ENCODE data around the gene LRRTM2. TPM values are rescaled to one million over a fixed set of nuclear protein-coding genes. Genes with fewer than 3 reads are reported as not detected.

The LRRTM2 gene
- total and polyA plus RNA-seq, 2 of the 4 experiments (the other 2 are of a cell fraction), result 0.53 to 2.0 TPM

DNA sequence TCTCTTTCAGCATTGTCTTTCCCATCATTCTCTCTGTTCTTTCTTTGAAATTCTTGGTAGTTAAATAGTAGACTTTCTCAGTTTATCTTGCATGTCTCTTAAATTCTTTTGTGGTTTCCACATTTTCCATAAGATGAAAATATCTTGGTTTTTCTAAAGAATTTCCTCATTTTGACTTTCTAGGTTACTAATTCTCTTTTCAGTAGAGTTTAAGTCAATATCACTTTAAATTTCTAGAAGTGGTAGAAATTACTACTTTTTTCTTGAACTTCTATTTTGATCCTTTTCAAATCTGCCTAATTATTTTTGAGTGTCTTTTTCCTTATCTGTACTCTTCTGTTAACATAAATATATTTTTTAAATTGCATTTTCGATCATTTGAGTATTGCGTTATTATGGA lies 23.6 kb upstream of the LRRTM2 start:
- ATAC-seq (ENCODE audit: low read depth) (no peak), DNase-seq (no peak)
- Histone ChIP-seq H3K36me3 (ENCODE audit: control insufficient read depth, insufficient read depth, low read length) (peaks cover 16% of the 10 kb centered on the region), H2AK5ac (ENCODE audit: low read depth, low read length) (no peak overlapping the region), H3K4ac (ENCODE audit: low read depth, low read length) (no peak overlapping the region), H3K9me3 (ENCODE audit: control insufficient read depth, insufficient read depth, low read length) (no peaks in the 10 kb centered on the region; the same call in 1 of the 2 replicates), H4K5ac (ENCODE audit: low read depth, low read length) (no peak overlapping the region), H3K18ac (ENCODE audit: low read depth, low read length) (no peak overlapping the region), H3K14ac (replicated peaks; ENCODE audit: low read depth, low read length) (no peak overlapping the region), H3K79me1 (ENCODE audit: low read depth in 1 of 2, low read length in 2 of 2) (peaks cover 29 to 66% of the 10 kb centered on the region in 2 experiments), H2BK5ac (ENCODE audit: low read depth, low read length, poor library complexity, severe bottlenecking) (no peak overlapping the region), H3K9me1 (ENCODE audit: insufficient read depth, low read length) (peaks cover 13% of the 10 kb centered on the region), H3K4me2 (ENCODE audit: low read depth, low read length) (no peak overlapping the region), H2BK120ac (ENCODE audit: low read depth, low read length) (no peak overlapping the region), H3K27me3 (ENCODE audit: control insufficient read depth, insufficient read depth, low read length) (no peaks in the 10 kb centered on the region), H2AFZ (replicated peaks; ENCODE audit: low read length, poor library complexity) (no peak overlapping the region), H3K23ac (ENCODE audit: low read depth, low read length) (no peak overlapping the region), H3K56ac (ENCODE audit: extremely low read depth, insufficient read depth, low read length) (no peak overlapping the region), H2BK15ac (ENCODE audit: low read depth, low read length) (no peak overlapping the region), H2AK9ac (replicated peaks; ENCODE audit: low read depth, low read length, poor library complexity) (no peak overlapping the region), H2BK20ac (ENCODE audit: low read depth, low read length) (no peak overlapping the region), H4K91ac (ENCODE audit: insufficient read depth, low read depth, low read length) (no peak overlapping the region), H3K9ac (ENCODE audit: low read depth, low read length) (no peak overlapping the region), H4K20me1 (ENCODE audit: insufficient read depth, low read length) (peaks cover 3% of the 10 kb centered on the region), H3K27ac (ENCODE audit: insufficient read depth, low read length) (no peak overlapping the region), H3K4me3 (ENCODE audit: insufficient read depth, low read depth, low read length) (no peak overlapping the region), H4K8ac (ENCODE audit: low read depth in 2 of 2, low read length in 2 of 2) (no peak overlapping the region), H3K4me1 (ENCODE audit: control insufficient read depth, insufficient read depth, low read length) (peaks cover 18% of the 10 kb centered on the region)
- no TSS peak for BruUV-seq (replicated peaks)
- POLR2A ChIA-PET (ENCODE audit: unreplicated experiment), result interaction anchor here (0.7 kb wide), 1 partner anchor 323 kb away, joined by 3 read pairs; the partner anchor contains the start of gene HSPA9
- TF ChIP-seq MXI1 (IDR thresholded peaks at IDR 0.05; ENCODE audit: borderline replicate concordance, low read depth, low read length) (no peak), CHD1 (IDR thresholded peaks at IDR 0.05; ENCODE audit: low read depth, low read length) (no peak), FOS (IDR thresholded peaks at IDR 0.05; ENCODE audit: low read depth, low read length) (no peak), RCOR1 (IDR thresholded peaks at IDR 0.05; ENCODE audit: insufficient replicate concordance, low read length) (no peak), SMC3 (IDR thresholded peaks at IDR 0.05; ENCODE audit: low read depth, low read length) (no peak), BHLHE40 (IDR thresholded peaks at IDR 0.05; ENCODE audit: low read depth, low read length) (no peak), RFX5 (IDR thresholded peaks at IDR 0.05; ENCODE audit: low read depth, low read length) (no peak), MAFK (IDR thresholded peaks at IDR 0.05; ENCODE audit: low read depth, low read length) (no peak), CEBPB (IDR thresholded peaks at IDR 0.05; ENCODE audit: low read depth, low read length) (no peak), MAZ (IDR thresholded peaks at IDR 0.05; ENCODE audit: borderline replicate concordance, low read depth, low read length) (no peak)
- TF ChIP-seq, protein P1, sequence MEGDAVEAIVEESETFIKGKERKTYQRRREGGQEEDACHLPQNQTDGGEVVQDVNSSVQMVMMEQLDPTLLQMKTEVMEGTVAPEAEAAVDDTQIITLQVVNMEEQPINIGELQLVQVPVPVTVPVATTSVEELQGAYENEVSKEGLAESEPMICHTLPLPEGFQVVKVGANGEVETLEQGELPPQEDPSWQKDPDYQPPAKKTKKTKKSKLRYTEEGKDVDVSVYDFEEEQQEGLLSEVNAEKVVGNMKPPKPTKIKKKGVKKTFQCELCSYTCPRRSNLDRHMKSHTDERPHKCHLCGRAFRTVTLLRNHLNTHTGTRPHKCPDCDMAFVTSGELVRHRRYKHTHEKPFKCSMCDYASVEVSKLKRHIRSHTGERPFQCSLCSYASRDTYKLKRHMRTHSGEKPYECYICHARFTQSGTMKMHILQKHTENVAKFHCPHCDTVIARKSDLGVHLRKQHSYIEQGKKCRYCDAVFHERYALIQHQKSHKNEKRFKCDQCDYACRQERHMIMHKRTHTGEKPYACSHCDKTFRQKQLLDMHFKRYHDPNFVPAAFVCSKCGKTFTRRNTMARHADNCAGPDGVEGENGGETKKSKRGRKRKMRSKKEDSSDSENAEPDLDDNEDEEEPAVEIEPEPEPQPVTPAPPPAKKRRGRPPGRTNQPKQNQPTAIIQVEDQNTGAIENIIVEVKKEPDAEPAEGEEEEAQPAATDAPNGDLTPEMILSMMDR (conservative IDR thresholded peaks at IDR 0.05; ENCODE audit: low read depth, low read length), result no peak
- TF ChIP-seq, protein P2, sequence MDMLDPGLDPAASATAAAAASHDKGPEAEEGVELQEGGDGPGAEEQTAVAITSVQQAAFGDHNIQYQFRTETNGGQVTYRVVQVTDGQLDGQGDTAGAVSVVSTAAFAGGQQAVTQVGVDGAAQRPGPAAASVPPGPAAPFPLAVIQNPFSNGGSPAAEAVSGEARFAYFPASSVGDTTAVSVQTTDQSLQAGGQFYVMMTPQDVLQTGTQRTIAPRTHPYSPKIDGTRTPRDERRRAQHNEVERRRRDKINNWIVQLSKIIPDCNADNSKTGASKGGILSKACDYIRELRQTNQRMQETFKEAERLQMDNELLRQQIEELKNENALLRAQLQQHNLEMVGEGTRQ (IDR thresholded peaks at IDR 0.05; ENCODE audit: low read depth, low read length), result no peak
- TF ChIP-seq, protein P3, sequence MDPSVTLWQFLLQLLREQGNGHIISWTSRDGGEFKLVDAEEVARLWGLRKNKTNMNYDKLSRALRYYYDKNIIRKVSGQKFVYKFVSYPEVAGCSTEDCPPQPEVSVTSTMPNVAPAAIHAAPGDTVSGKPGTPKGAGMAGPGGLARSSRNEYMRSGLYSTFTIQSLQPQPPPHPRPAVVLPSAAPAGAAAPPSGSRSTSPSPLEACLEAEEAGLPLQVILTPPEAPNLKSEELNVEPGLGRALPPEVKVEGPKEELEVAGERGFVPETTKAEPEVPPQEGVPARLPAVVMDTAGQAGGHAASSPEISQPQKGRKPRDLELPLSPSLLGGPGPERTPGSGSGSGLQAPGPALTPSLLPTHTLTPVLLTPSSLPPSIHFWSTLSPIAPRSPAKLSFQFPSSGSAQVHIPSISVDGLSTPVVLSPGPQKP (IDR thresholded peaks at IDR 0.05; ENCODE audit: borderline replicate concordance, low read depth, low read length), result no peak
- dilution Hi-C loops (cut with HindIII; ENCODE audit: low sequenced_read_pairs, unreplicated experiment), result no loop called here
- CTCF ChIA-PET, result interaction anchor here (0.6 kb wide), 1 partner anchor 55 kb away, joined by 3 read pairs; no protein-coding TSS in a partner anchor
- intact Hi-C loops (cut with micrococcal nuclease), result no loop called here
- in situ Hi-C loops (cut with MboI; ENCODE audit: low sequenced_read_pairs), result no loop called here
- no CpG with 5 or more reads among the region's 2 CpGs for WGBS, 2 experiments (ENCODE audit: extremely low coverage in 2 of 2, insufficient read length in 1 of 2)
